IMR-90 (cell line): ENCODE results near the gene ITIH2. TPM values are rescaled to one million over a fixed set of nuclear protein-coding genes. Genes with fewer than 3 reads are reported as not detected.

ENCODE experiments used
- ATAC-seq: fragments of 200-7000 bp; cut with Tn5 transposase; 2 replicates; pipeline ENCODE4 v1.9.1; 2020; ENCODE audit warnings: low read depth, mild to moderate bottlenecking, moderate library complexity
- BruUV-seq: library from RNA; stranded (reverse); fragments of 400-500 nt; replicated peaks from 2 replicates; lab custom pipeline; 2021; lab: Mats Ljungman, UMichigan
- CTCF ChIA-PET: fragments of 300-600 bp; formaldehyde crosslinking; extraction: SDS; loops from one replicate; lab custom pipeline; 2021; ENCODE audit warnings: antibody characterized with exemption; lab: Yijun Ruan, JAX
- POLR2A ChIA-PET: fragments of 300-600 bp; sonication (Branson Sonifier 250); formaldehyde crosslinking; loops from one replicate; lab custom pipeline; 2022; ENCODE audit warnings: antibody characterized with exemption; ENCODE audit not compliant: unreplicated experiment; lab: Charles Lee
- DNase-seq: peaks from one replicate; pipeline ENCODE4 v3.0.0; 2013
- H2AFZ ChIP-seq: replicated peaks from 2 replicates; pipeline ENCODE3; 2013; ENCODE audit warnings: low read length, mild to moderate bottlenecking; ENCODE audit not compliant: poor library complexity
- H2AK5ac ChIP-seq: 2 replicates; pipeline ENCODE4 v1.6.1; 2013; ENCODE audit warnings: low read depth, low read length, inconsistent platforms
- H2AK9ac ChIP-seq: replicated peaks from 2 replicates; pipeline ENCODE3; 2013; ENCODE audit warnings: mild to moderate bottlenecking, low read depth, low read length, moderate library complexity; ENCODE audit not compliant: poor library complexity
- H2BK120ac ChIP-seq: 2 replicates; pipeline ENCODE4 v1.6.1; 2013; ENCODE audit warnings: low read depth, low read length, inconsistent platforms
- H2BK15ac ChIP-seq: 3 replicates; pipeline ENCODE4 v1.6.1; 2013; ENCODE audit warnings: low read depth, low read length, inconsistent platforms
- H2BK20ac ChIP-seq: 2 replicates; pipeline ENCODE4 v1.6.1; 2013; ENCODE audit warnings: low read depth, mild to moderate bottlenecking, inconsistent platforms, low read length, moderate library complexity
- H2BK5ac ChIP-seq: 2 replicates; pipeline ENCODE4 v1.6.1; 2013; ENCODE audit warnings: mild to moderate bottlenecking, low read depth, low read length, inconsistent platforms; ENCODE audit not compliant: poor library complexity, severe bottlenecking
- H3K14ac ChIP-seq: replicated peaks from 2 replicates; pipeline ENCODE4 v1.6.1; 2013; ENCODE audit warnings: low read depth, low read length, inconsistent platforms
- H3K18ac ChIP-seq: 2 replicates; pipeline ENCODE4 v1.6.1; 2013; ENCODE audit warnings: low read depth, low read length, control low read depth
- H3K23ac ChIP-seq: 2 replicates; pipeline ENCODE4 v1.6.1; 2013; ENCODE audit warnings: low read depth, low read length, inconsistent platforms
- H3K27ac ChIP-seq: 2 replicates; pipeline ENCODE4 v1.5.1; 2013; ENCODE audit warnings: mild to moderate bottlenecking, control low read depth, low read length; ENCODE audit not compliant: insufficient read depth
- H3K27me3 ChIP-seq: 2 replicates; pipeline ENCODE4 v1.6.1; 2013; ENCODE audit warnings: low read length; ENCODE audit not compliant: control insufficient read depth, insufficient read depth
- H3K36me3 ChIP-seq: 2 replicates; pipeline ENCODE4 v1.6.1; 2013; ENCODE audit warnings: low read length, mixed read lengths; ENCODE audit not compliant: control insufficient read depth, insufficient read depth
- H3K4ac ChIP-seq: 2 replicates; pipeline ENCODE4 v1.6.1; 2013; ENCODE audit warnings: low read depth, low read length, inconsistent platforms
- H3K4me1 ChIP-seq: 2 replicates; pipeline ENCODE4 v1.6.1; 2013; ENCODE audit warnings: low read length, mixed read lengths; ENCODE audit not compliant: control insufficient read depth, insufficient read depth
- H3K4me2 ChIP-seq: 2 replicates; pipeline ENCODE4 v1.6.1; 2013; ENCODE audit warnings: low read depth, mild to moderate bottlenecking, control low read depth, low read length, moderate library complexity
- H3K4me3 ChIP-seq: 2 replicates; pipeline ENCODE4 v1.5.1; 2013; ENCODE audit warnings: low read depth, mild to moderate bottlenecking, control low read depth, low read length, moderate library complexity; ENCODE audit not compliant: insufficient read depth
- H3K56ac ChIP-seq: 2 replicates; pipeline ENCODE4 v1.6.1; 2013; ENCODE audit warnings: low read length, inconsistent platforms; ENCODE audit not compliant: insufficient read depth; ENCODE audit errors: extremely low read depth
- H3K79me1 ChIP-seq, 2 experiments: 2 replicates each; pipeline ENCODE4 v1.6.1; 2013; ENCODE audit warnings: low read length in 2 of 2, inconsistent platforms in 1 of 2, low read depth in 1 of 2
- H3K9ac ChIP-seq: 2 replicates; pipeline ENCODE4 v1.6.1; 2013; ENCODE audit warnings: low read depth, low read length, control low read depth
- H3K9me1 ChIP-seq: 2 replicates; pipeline ENCODE4 v1.6.1; 2013; ENCODE audit warnings: low read length, inconsistent platforms; ENCODE audit not compliant: insufficient read depth
- H3K9me3 ChIP-seq: 2 replicates; pipeline ENCODE4 v1.6.1; 2013; ENCODE audit warnings: low read length; ENCODE audit not compliant: control insufficient read depth, insufficient read depth
- H4K20me1 ChIP-seq: 2 replicates; pipeline ENCODE4 v1.6.1; 2013; ENCODE audit warnings: low read length, inconsistent platforms; ENCODE audit not compliant: insufficient read depth
- H4K5ac ChIP-seq: 2 replicates; pipeline ENCODE4 v1.6.1; 2013; ENCODE audit warnings: mild to moderate bottlenecking, low read depth, low read length, control low read depth
- H4K8ac ChIP-seq, 2 experiments: 2 replicates each; pipeline ENCODE4 v1.6.1; 2013; ENCODE audit warnings: low read depth in 2 of 2, low read length in 2 of 2, control low read depth in 1 of 2, inconsistent platforms in 1 of 2
- H4K91ac ChIP-seq: 2 replicates; pipeline ENCODE4 v1.6.1; 2013; ENCODE audit warnings: low read depth, low read length, inconsistent platforms; ENCODE audit not compliant: insufficient read depth
- BHLHE40 ChIP-seq: fragments of 150-350 bp; IDR thresholded peaks from 2 replicates; pipeline ENCODE4 v1.6.1; 2016; ENCODE audit warnings: mild to moderate bottlenecking, low read depth, low read length
- CTCF ChIP-seq: conservative IDR thresholded peaks from 2 replicates; pipeline ENCODE4 v1.5.1; 2012; ENCODE audit warnings: mild to moderate bottlenecking, low read depth, low read length, improper control_type of control experiment
- FOS ChIP-seq: fragments of 150-350 bp; IDR thresholded peaks from 2 replicates; pipeline ENCODE4 v1.6.1; 2016; ENCODE audit warnings: low read depth, low read length
- MAZ ChIP-seq: IDR thresholded peaks from 2 replicates; pipeline ENCODE4 v1.6.1; 2012; ENCODE audit warnings: low read depth, mild to moderate bottlenecking, low read length, improper control_type of control experiment, moderate library complexity, borderline replicate concordance
- POLR2A ChIP-seq: IDR thresholded peaks from 2 replicates; pipeline ENCODE4 v1.6.1; 2012; ENCODE audit warnings: mild to moderate bottlenecking, low read depth, low read length
- RAD21 ChIP-seq: IDR thresholded peaks from 2 replicates; pipeline ENCODE4 v1.6.1; 2012; ENCODE audit warnings: low read length, improper control_type of control experiment
- RCOR1 ChIP-seq: IDR thresholded peaks from 2 replicates; pipeline ENCODE4 v1.6.1; 2012; ENCODE audit warnings: mild to moderate bottlenecking, low read length, improper control_type of control experiment; ENCODE audit not compliant: insufficient replicate concordance
- RFX5 ChIP-seq: IDR thresholded peaks from 2 replicates; pipeline ENCODE4 v1.8.0; 2012; ENCODE audit warnings: low read depth, mild to moderate bottlenecking, low read length, moderate library complexity
- WGBS, 2 experiments: methylation state at CpG; one replicate each; pipeline versions ENCODE4 v1.1.5 to v1.1.7; 2013; ENCODE audit warnings: missing lambda C conversion rate in 2 of 2; ENCODE audit not compliant: insufficient read length in 1 of 2; ENCODE audit errors: extremely low coverage in 2 of 2; 5-methylcytosine and 5-hydroxymethylcytosine counted together
- dilution Hi-C: fragments of 300-500 bp; cut with HindIII; formaldehyde crosslinking; loops from one replicate; pipeline ENCODE4 v1.14.3; 2018; ENCODE audit warnings: low sequenced_read_pairs; ENCODE audit not compliant: unreplicated experiment
- in situ Hi-C: fragments of 300-500 bp; cut with MboI; formaldehyde crosslinking; loops from 3 replicates; pipeline ENCODE4 v1.14.3; 2019; ENCODE audit warnings: low sequenced_read_pairs, inconsistent platforms, mixed read lengths
- intact Hi-C: fragments of 100-400 bp; cut with micrococcal nuclease; formaldehyde crosslinking; loops from 2 replicates; pipeline ENCODE4 v1.10.0; 2022
- polyA plus RNA-seq, 3 experiments: library from polyadenylated mRNA; depleted of rRNA; stranded (reverse); fragments of >200 nt; gene quantifications; 2 replicates each; pipeline ENCODE4 v1.2.3, GENCODE V29; 2012; ENCODE audit warnings: low replicate concordance in 1 of 3
- total RNA-seq: library from RNA; depleted of rRNA; stranded (reverse); fragments of >200 nt; gene quantifications from 2 replicates; pipeline ENCODE4 v1.2.3, GENCODE V29; 2012
- TF ChIP-seq, protein P1 (sequence below): fragments of 150-350 bp; IDR thresholded peaks from 2 replicates; pipeline ENCODE4 v1.6.1; 2016; ENCODE audit warnings: low read depth, mild to moderate bottlenecking, low read length, moderate library complexity, borderline replicate concordance
- TF ChIP-seq, protein P2 (sequence below): fragments of 150-350 bp; IDR thresholded peaks from 2 replicates; pipeline ENCODE4 v1.6.1; 2017; ENCODE audit warnings: mild to moderate bottlenecking, antibody characterized with exemption, low read length, low read depth

Gene ITIH2
- total and polyA plus RNA-seq, 2 of the 4 experiments (the other 2 are of a cell fraction): not detected

DNA sequence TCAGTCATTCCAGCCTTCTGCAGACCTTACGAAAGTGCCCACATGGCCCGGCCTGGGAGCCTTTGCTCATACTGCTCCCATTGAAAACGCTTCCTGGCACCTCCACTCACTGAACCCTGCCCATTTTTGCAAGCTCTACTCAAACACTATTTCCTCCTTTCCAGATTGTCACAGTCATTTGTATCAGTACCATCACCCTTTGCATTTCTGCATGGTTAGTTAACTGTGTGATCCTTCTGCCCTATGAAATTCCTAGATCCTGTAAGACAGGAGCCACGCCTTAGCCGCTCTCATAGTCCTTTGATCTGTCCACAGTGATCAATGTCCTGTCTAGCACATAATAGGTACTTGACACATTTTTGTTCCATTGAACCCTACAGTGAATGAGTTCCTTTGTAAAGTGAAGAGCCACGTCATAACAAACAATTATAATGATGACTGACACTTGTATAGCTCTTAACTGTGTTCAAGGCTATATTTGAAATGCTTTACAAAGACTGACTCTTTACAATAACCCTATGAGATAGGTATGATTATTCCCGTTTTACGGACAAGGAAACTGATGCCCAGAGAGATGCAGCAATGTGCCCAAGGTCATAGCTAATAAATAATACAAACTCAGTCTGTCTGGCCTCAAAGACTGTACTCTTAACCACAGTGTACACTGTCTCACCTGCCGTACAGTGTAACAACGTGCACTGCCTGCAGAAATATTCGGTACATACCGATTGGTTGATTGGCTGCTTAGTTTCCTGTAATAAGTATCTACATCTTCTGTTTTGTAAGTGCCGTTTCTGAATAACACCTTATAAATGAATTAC, 16.6 kb upstream of the ITIH2 start:
- Histone ChIP-seq H3K14ac (no peak overlapping the region), H3K9me1 (no peaks in the 10 kb centered on the region), H3K27me3 (no peaks in the 10 kb centered on the region; the same call in 1 of the 2 replicates), H3K4me2 (no peak overlapping the region), H3K27ac (no peak overlapping the region), H3K23ac (no peak overlapping the region), H2BK5ac (no peak overlapping the region), H3K56ac (no peak overlapping the region), H2AFZ (no peak overlapping the region), H2AK5ac (no peak overlapping the region), H3K4ac (no peak overlapping the region), H4K8ac (no peak overlapping the region), H4K20me1 (no peaks in the 10 kb centered on the region), H2BK20ac (no peak overlapping the region), H3K9me3 (no peaks in the 10 kb centered on the region), H2BK120ac (no peak overlapping the region), H3K4me1 (no peaks in the 10 kb centered on the region), H2AK9ac (no peak overlapping the region), H3K79me1 (no peaks in the 10 kb centered on the region), H3K36me3 (no peaks in the 10 kb centered on the region), H4K5ac (no peak overlapping the region), H2BK15ac (no peak overlapping the region), H3K9ac (no peak overlapping the region), H4K91ac (no peak overlapping the region), H3K18ac (no peak overlapping the region), H3K4me3 (no peak overlapping the region)
- BruUV-seq: no TSS peak
- ChIA-PET CTCF (interaction anchor here (0.6 to 2.7 kb wide), 9 partner anchors 8 to 170 kb away, joined by 3 to 22 read pairs (median 5); no protein-coding TSS in a partner anchor), POLR2A (no interaction called here)
- 86% methylated on average over 3 of the region's 13 CpGs; no CpG with 5 or more reads in 1 of the 2 experiments for WGBS, 2 experiments
- in situ Hi-C loops (loop anchor here (5.0 kb wide), 1 partner anchor 169 kb away; no protein-coding TSS in a partner anchor), intact Hi-C loops (loop anchor here (1.0 to 10.0 kb wide), 4 partner anchors 161 to 1616 kb away; no protein-coding TSS in a partner anchor), dilution Hi-C loops (no loop called here)
- no peak for TF ChIP-seq BHLHE40
- TF ChIP-seq, protein P1, sequence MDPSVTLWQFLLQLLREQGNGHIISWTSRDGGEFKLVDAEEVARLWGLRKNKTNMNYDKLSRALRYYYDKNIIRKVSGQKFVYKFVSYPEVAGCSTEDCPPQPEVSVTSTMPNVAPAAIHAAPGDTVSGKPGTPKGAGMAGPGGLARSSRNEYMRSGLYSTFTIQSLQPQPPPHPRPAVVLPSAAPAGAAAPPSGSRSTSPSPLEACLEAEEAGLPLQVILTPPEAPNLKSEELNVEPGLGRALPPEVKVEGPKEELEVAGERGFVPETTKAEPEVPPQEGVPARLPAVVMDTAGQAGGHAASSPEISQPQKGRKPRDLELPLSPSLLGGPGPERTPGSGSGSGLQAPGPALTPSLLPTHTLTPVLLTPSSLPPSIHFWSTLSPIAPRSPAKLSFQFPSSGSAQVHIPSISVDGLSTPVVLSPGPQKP: no peak
- TF ChIP-seq RAD21: no peak
- TF ChIP-seq RCOR1: no peak
- TF ChIP-seq MAZ: no peak
- TF ChIP-seq, protein P2, sequence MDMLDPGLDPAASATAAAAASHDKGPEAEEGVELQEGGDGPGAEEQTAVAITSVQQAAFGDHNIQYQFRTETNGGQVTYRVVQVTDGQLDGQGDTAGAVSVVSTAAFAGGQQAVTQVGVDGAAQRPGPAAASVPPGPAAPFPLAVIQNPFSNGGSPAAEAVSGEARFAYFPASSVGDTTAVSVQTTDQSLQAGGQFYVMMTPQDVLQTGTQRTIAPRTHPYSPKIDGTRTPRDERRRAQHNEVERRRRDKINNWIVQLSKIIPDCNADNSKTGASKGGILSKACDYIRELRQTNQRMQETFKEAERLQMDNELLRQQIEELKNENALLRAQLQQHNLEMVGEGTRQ: no peak
- no peak for TF ChIP-seq RFX5
- TF ChIP-seq POLR2A: no peak
- TF ChIP-seq FOS: no peak
- no peak for TF ChIP-seq CTCF
- no peak for ATAC-seq
- DNase-seq: no peak
